Ascending aorta (tissue), 2 donors: ENCODE data around the gene FIZ1. TPM values are rescaled to one million over a fixed set of nuclear protein-coding genes. Genes with fewer than 3 reads are reported as not detected.

ENCODE experiments used
- DNase-seq, 2 donors: peaks; one replicate each; pipeline ENCODE4 v3.0.0-alpha.2; 2019; ENCODE audit warnings: low spot score in 2 of 2
- H3K27ac ChIP-seq, 2 donors: fragments of 200-600 bp; sonication (generic); one replicate each; pipeline ENCODE4 v1.5.1; 2016 to 2017; ENCODE audit warnings: mild to moderate bottlenecking in 1 of 2
- H3K27me3 ChIP-seq: fragments of 200-600 bp; sonication (generic); one replicate; pipeline ENCODE4 v1.5.1; 2017
- H3K36me3 ChIP-seq, 2 donors: fragments of 200-600 bp; sonication (generic); one replicate each; pipeline ENCODE4 v1.5.1; 2016
- H3K4me1 ChIP-seq, 2 donors: fragments of 200-600 bp; sonication (generic); one replicate each; pipeline ENCODE4 v1.5.1; 2016 to 2017; ENCODE audit warnings: mild to moderate bottlenecking in 1 of 2
- H3K4me3 ChIP-seq, 2 donors: fragments of 200-600 bp; sonication (generic); one replicate each; pipeline ENCODE4 v1.5.1; 2016 to 2017; ENCODE audit warnings: mild to moderate bottlenecking in 1 of 2
- H3K9me3 ChIP-seq, 2 donors: fragments of 200-600 bp; sonication (generic); one replicate each; pipeline ENCODE4 v1.5.1; 2016
- intact Hi-C: fragments of 100-400 bp; cut with DNase I; formaldehyde crosslinking; loops from one replicate; pipeline ENCODE4 v1.15.1; 2023
- total RNA-seq: library from RNA; depleted of rRNA; stranded (reverse); fragments of >200 nt; gene quantifications from one replicate; pipeline ENCODE4 v1.1.0, GENCODE V29; 2016
- TF ChIP-seq, protein P1 (sequence below), 3 experiments: fragments of 200-600 bp in 2 of 3; fragments of 450-650 bp in 1 of 3; sonication (generic) in 2 of 3; IDR thresholded peaks; one replicate each; pipeline ENCODE4 v1.5.1; 2016 to 2019; ENCODE audit warnings: antibody characterized with exemption in 3 of 3, mild to moderate bottlenecking in 1 of 3, moderate library complexity in 1 of 3

The FIZ1 gene
- total RNA-seq, 1 donor from 2014 or later: 30.5 TPM

- no peaks in the 10 kb centered on the region for H3K9me3 ChIP-seq
- DNase-seq: peak; percentile 62 to 92
- intact Hi-C loops: loop anchor here (1.0 to 10.0 kb wide), 10 partner anchors 19 to 483 kb away; partner anchors contain the start of genes BRSK1, HSPBP1, ISOC2 and KMT5C
- H3K36me3 ChIP-seq: peaks cover 8 to 20% of the 10 kb centered on the region in 2 donors
- H3K27ac ChIP-seq: peak within 1 kb of the TSS; percentile 99 to 100
- TF ChIP-seq, protein P1, sequence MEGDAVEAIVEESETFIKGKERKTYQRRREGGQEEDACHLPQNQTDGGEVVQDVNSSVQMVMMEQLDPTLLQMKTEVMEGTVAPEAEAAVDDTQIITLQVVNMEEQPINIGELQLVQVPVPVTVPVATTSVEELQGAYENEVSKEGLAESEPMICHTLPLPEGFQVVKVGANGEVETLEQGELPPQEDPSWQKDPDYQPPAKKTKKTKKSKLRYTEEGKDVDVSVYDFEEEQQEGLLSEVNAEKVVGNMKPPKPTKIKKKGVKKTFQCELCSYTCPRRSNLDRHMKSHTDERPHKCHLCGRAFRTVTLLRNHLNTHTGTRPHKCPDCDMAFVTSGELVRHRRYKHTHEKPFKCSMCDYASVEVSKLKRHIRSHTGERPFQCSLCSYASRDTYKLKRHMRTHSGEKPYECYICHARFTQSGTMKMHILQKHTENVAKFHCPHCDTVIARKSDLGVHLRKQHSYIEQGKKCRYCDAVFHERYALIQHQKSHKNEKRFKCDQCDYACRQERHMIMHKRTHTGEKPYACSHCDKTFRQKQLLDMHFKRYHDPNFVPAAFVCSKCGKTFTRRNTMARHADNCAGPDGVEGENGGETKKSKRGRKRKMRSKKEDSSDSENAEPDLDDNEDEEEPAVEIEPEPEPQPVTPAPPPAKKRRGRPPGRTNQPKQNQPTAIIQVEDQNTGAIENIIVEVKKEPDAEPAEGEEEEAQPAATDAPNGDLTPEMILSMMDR (IDR thresholded peaks at IDR 0.05): no peak
- H3K27me3 ChIP-seq: no peaks in the 10 kb centered on the region
- H3K4me1 ChIP-seq: peaks cover 3 to 6% of the 10 kb centered on the region in 2 donors
- H3K4me3 ChIP-seq: peak within 1 kb of the TSS; percentile 82 to 89
These were observed 735 bp upstream of the FIZ1 start, which contains the start of gene ZNF524 for GRCh38 chr19:55599842-55600661. Gene ZNF524 (plus strand): TSS chr19:55600288. CDS start chr19:55602113, 1,825 bp downstream.

DNA sequence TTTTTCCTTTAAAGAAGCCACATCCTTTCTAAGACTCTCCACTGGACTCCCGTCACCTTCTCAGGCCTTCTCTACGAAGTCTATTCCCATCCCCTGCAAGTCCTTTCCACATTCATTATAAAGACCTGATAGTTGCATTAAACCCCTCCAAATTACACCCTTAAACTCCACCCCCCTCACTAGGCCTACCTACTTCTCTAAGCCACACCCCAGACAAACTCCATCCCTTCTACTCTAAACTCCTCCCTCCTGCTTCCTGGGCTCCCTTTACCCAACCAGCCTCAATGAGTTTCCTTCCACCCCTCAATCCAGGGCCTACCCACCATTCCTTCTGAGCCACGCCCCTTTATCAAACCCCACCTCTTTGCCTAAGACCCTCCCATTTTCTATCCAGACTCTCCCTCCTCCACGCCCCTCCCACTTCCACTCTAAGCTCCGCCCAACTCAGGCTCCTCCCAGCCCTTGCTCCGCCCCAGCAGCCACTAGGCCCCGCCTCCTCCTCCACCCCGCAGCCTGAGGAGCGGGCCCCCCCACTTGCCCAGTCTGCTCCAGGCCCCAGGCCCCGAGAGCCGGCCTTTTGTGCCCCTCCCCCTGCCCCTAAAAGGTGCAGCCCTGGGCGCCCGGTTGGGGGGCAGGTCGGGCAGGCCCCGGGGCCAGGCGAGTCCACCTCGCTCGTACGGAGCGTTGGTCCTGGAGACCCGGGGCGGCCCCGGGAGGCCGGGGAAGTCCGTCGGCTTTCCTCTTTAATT is 424 bp downstream of the FIZ1 start:
- H3K9me3 ChIP-seq: no peaks in the 10 kb centered on the region
- intact Hi-C loops: loop anchor here (1.0 to 2.0 kb wide), 9 partner anchors 18 to 482 kb away; partner anchors contain the start of genes ISOC2, KMT5C, PPP1R12C and ZNF579
- peaks cover 8 to 25% of the 10 kb centered on the region in 2 donors for H3K36me3 ChIP-seq

DNA sequence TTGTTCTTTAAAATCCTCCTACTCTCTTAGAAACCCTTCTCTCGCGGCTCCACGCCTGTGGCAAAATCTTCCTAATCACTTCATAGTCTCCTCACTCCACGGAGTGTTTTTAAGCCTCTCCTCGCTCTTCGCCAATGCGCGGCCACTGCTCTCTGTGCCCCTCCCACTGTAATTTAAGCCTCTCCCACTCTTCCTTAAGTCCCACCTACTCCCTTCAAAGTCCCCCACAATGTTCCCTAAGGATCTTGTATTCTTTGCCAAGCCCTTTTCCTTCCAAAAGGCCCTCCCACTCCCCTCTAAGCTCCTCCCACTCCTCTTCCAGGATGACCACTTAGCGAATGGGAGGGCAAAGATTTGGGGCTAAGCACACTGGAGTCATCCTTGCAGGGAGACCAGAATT is 1.3 kb downstream of the FIZ1 start:
- no peak for DNase-seq
- intact Hi-C loops: loop anchor here (2.0 kb wide), 4 partner anchors 17 to 481 kb away; partner anchors contain the start of genes PPP1R12C and ZNF579
- Histone ChIP-seq H3K27ac (peak overlapping the region in 1 of 2 donors; percentile 100), H3K36me3 (peaks cover 8 to 25% of the 10 kb centered on the region in 2 donors), H3K4me3 (no peak overlapping the region), H3K27me3 (no peaks in the 10 kb centered on the region), H3K4me1 (no peaks in the 10 kb centered on the region), H3K9me3 (no peaks in the 10 kb centered on the region)
- TF ChIP-seq, protein P1 (IDR thresholded peaks at IDR 0.05): no peak

More for the DNA sequence above, 424 bp downstream of the FIZ1 start:
- Histone ChIP-seq H3K4me3 (peak overlapping the region; percentile 82 to 89), H3K27me3 (no peaks in the 10 kb centered on the region), H3K4me1 (no peaks in the 10 kb centered on the region), H3K27ac (peak overlapping the region; percentile 99 to 100)
- TF ChIP-seq, protein P1 (IDR thresholded peaks at IDR 0.05): no peak
- peak; percentile 77 to 97 for DNase-seq

- Histone ChIP-seq H3K4me1 (no peaks in the 10 kb centered on the region), H3K9me3 (no peaks in the 10 kb centered on the region), H3K4me3 (no peak overlapping the region), H3K36me3 (peaks cover 8 to 26% of the 10 kb centered on the region in 2 donors), H3K27ac (no peak overlapping the region), H3K27me3 (no peaks in the 10 kb centered on the region)
- TF ChIP-seq, protein P1 (IDR thresholded peaks at IDR 0.05): no peak
- DNase-seq: no peak
- intact Hi-C loops: no loop called here
These were observed 1.8 kb downstream of the FIZ1 start for GRCh38 chr19:55597501-55597921.

DNA sequence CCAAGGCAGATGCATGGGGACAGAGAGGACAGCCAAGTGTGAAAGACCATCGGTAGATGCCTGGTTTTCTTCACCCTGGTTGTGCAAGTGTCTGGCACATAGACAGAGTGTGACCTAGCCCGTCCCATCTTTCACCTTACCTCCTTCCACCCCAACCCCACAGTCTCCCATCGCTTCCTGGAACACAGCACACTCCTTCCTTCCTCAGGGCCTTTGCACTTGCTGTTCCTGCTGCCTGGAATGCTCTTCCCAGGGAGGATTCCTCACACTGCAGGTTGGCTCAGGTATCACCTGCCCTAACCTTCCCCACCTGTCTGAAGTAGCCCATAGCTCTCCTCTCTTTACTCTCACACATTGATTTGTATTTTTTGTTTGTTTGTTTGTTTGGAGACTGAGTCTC is 3.0 kb downstream of the FIZ1 start:
- peaks cover 12 to 30% of the 10 kb centered on the region in 2 donors for H3K36me3 ChIP-seq
- H3K4me3 ChIP-seq: no peak overlapping the region
- no peak overlapping the region for H3K27ac ChIP-seq
- DNase-seq: no peak
- intact Hi-C loops: no loop called here
- no peaks in the 10 kb centered on the region for H3K9me3 ChIP-seq
- no peaks in the 10 kb centered on the region for H3K27me3 ChIP-seq
- TF ChIP-seq, protein P1 (IDR thresholded peaks at IDR 0.05): no peak
- H3K4me1 ChIP-seq: no peaks in the 10 kb centered on the region
